ENCODE data around the gene SSBP4. TPM values are rescaled to one million over a fixed set of nuclear protein-coding genes. Genes with fewer than 3 reads are reported as not detected.

Gene SSBP4
- polyA plus RNA-seq, 2 of the 4 experiments (the other 2 are of a cell fraction): 6.9 to 43.2 TPM

DNA sequence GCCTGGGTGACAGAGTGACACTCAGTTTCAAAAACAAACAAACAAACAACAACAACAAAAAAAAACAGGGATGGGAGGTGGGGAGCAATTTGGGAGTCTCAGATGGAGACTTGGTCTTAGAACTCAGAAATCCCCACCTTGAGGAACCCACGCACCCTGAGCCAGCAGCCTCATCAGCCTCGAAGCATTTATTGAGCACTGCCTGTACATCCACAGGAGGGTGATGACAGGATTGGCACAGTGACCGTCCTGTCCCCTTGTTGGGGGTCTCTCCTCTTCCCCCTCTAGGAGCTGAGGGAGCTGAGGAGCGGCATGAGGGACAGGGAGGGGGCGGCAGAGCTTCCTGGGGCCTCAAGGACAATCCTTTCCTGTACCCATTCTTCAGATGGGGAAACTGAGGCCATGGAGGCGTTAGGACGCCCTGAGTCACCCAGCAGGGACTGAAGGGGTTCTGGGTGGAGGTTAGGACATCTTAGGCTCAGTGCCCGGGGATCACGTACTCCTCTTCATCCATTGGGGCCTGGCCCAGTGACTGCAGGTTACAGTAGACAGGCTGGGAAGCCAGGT lies 27.6 kb upstream of the SSBP4 start:
- CTCF ChIA-PET: interaction anchor here (1.0 to 7.5 kb wide), 5 partner anchors 10 to 52 kb away, joined by 3 to 75 read pairs (median 5); no protein-coding TSS in a partner anchor
- ATAC-seq: peak; percentile 17 to 19
- Histone ChIP-seq H3K4me2 (no peak overlapping the region), H3K4me1 (peaks cover 11% of the 10 kb centered on the region; the same call in 2 of the 3 replicates), H3K4me3 (no peak overlapping the region), H3K9me3 (no peaks in the 10 kb centered on the region), H3K27ac (peak overlapping the region in 1 of 2 experiments; percentile 99; a peak in 3 of 6 replicates)
- WGBS (ENCODE audit: missing lambda C conversion rate): 81% methylated on average over 8 of the region's 9 CpGs
- POLR2A ChIA-PET: interaction anchor here (0.6 to 1.8 kb wide), 7 partner anchors 10 to 53 kb away, joined by 3 to 10 read pairs (median 6); no protein-coding TSS in a partner anchor
- TF ChIP-seq KDM1A (IDR thresholded peaks at IDR 0.05; ENCODE audit: low read depth): 0 out of 2 replicates have a peak, but pooled peaks have one; percentile 29
- no peak for TF ChIP-seq RARB (CRISPR knock-in tag; IDR thresholded peaks at IDR 0.05)
- FAIRE-seq: no peak
- no peak for DNase-seq (ENCODE audit: low read depth in 1 of 2, low spot score in 1 of 2)

DNA sequence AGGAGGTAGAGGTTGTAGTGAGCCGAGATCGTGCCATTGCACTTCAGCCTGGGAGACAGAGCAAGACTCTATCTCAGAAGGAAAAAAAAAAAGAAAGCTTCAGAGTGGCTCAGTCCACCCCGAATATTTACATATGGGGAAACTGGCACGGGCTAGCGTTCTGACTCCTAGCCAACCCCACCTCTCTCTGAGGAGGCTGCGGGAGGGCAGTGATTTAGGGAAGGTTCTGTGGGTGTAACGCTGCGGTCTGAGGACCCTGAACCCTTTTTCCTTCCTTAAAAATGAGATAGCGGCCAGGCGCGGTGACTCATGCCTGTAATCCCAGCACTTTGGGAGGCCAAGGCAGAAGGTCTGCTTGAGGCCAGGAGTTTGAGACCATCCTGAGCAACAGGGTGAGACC lies 26.8 kb upstream of the SSBP4 start:
- peak overlapping the region in 1 of 2 experiments; percentile 66; a peak in 3 of 6 replicates for H3K27ac ChIP-seq
- no peak overlapping the region for H3K4me2 ChIP-seq
- ChIA-PET POLR2A (interaction anchor here (1.1 kb wide), 1 partner anchor 12 kb away, joined by 5 read pairs; no protein-coding TSS in a partner anchor), CTCF (interaction anchor here (1.7 to 7.5 kb wide), 3 partner anchors 20 to 53 kb away, joined by 5 to 75 read pairs (median 58); no protein-coding TSS in a partner anchor)
- ATAC-seq (no peak), FAIRE-seq (no peak), DNase-seq (ENCODE audit: low read depth in 1 of 2, low spot score in 1 of 2) (no peak)
- peaks cover 11% of the 10 kb centered on the region; the same call in 2 of the 3 replicates for H3K4me1 ChIP-seq
- no peak overlapping the region for H3K4me3 ChIP-seq
- no peaks in the 10 kb centered on the region for H3K9me3 ChIP-seq
- 64% methylated on average over 11 of the region's 11 CpGs for WGBS (ENCODE audit: missing lambda C conversion rate)
- TF ChIP-seq CHD4 (IDR thresholded peaks at IDR 0.05; ENCODE audit: borderline replicate concordance) (no peak), PHF8 (IDR thresholded peaks at IDR 0.05; ENCODE audit: borderline replicate concordance, low read depth) (no peak), MAZ (IDR thresholded peaks at IDR 0.05; ENCODE audit: borderline replicate concordance, low read depth, low read length) (no peak), ZC3H11A (IDR thresholded peaks at IDR 0.05) (no peak), HDAC2 (IDR thresholded peaks at IDR 0.05) (no peak), TFCP2L1 (CRISPR knock-in tag; IDR thresholded peaks at IDR 0.05) (no peak), FOSL2 (IDR thresholded peaks at IDR 0.05) (no peak), FOSL2 (CRISPR knock-in tag; IDR thresholded peaks at IDR 0.05) (peak; percentile 22; the same call in 1 of the 2 replicates), RNF2 (IDR thresholded peaks at IDR 0.05; ENCODE audit: borderline replicate concordance, low read depth) (no peak)
- TF ChIP-seq, protein P1, sequence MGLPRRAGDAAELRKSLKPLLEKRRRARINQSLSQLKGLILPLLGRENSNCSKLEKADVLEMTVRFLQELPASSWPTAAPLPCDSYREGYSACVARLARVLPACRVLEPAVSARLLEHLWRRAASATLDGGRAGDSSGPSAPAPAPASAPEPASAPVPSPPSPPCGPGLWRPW (IDR thresholded peaks at IDR 0.05): no peak

DNA sequence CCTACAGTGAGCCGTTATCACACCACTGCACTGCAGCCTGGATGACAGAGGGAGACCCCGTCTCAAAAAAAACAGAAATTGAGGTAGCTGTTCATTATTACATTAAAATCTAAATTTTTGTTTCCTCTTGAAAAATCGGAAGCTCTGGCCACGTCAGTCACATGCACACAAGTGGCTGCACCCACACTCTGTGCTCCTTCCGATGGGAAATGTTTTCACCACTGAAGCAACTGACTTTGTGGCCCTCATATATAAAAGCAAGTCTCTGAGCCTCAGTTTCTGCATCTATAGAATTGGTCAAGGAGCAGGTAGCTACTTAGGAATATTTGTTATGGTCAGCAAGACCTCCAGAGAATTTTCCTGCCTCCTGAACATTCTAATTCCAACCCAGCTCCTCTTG lies 26.3 kb upstream of the SSBP4 start:
- TF ChIP-seq CHD2 (IDR thresholded peaks at IDR 0.05; ENCODE audit: low read length, partially characterized antibody): no peak
- no peak for TF ChIP-seq RARB (CRISPR knock-in tag; IDR thresholded peaks at IDR 0.05)
- TF ChIP-seq, protein P2, sequence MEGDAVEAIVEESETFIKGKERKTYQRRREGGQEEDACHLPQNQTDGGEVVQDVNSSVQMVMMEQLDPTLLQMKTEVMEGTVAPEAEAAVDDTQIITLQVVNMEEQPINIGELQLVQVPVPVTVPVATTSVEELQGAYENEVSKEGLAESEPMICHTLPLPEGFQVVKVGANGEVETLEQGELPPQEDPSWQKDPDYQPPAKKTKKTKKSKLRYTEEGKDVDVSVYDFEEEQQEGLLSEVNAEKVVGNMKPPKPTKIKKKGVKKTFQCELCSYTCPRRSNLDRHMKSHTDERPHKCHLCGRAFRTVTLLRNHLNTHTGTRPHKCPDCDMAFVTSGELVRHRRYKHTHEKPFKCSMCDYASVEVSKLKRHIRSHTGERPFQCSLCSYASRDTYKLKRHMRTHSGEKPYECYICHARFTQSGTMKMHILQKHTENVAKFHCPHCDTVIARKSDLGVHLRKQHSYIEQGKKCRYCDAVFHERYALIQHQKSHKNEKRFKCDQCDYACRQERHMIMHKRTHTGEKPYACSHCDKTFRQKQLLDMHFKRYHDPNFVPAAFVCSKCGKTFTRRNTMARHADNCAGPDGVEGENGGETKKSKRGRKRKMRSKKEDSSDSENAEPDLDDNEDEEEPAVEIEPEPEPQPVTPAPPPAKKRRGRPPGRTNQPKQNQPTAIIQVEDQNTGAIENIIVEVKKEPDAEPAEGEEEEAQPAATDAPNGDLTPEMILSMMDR (IDR thresholded peaks at IDR 0.05): no peak
- no peak for TF ChIP-seq ZFP36 (IDR thresholded peaks at IDR 0.05; ENCODE audit: borderline replicate concordance, partially characterized antibody)
- TF ChIP-seq GATA3 (IDR thresholded peaks at IDR 0.05; ENCODE audit: borderline replicate concordance): no peak
- TF ChIP-seq RCOR1 (IDR thresholded peaks at IDR 0.05; ENCODE audit: low read depth, low read length): no peak
- no peak for TF ChIP-seq NPAS2 (CRISPR knock-in tag; IDR thresholded peaks at IDR 0.05; ENCODE audit: borderline replicate concordance)
- TF ChIP-seq HDAC2 (IDR thresholded peaks at IDR 0.05): no peak
- TF ChIP-seq CBX2 (IDR thresholded peaks at IDR 0.05; ENCODE audit: borderline replicate concordance, low read depth): no peak
- no peak for TF ChIP-seq RAD21 (conservative IDR thresholded peaks at IDR 0.05 in 1 of 2, IDR thresholded peaks at IDR 0.05 in 1 of 2)
- CTCF ChIA-PET: interaction anchor here (1.2 to 7.5 kb wide), 3 partner anchors 20 to 65 kb away, joined by 3 to 75 read pairs (median 58); no protein-coding TSS in a partner anchor
- FAIRE-seq (no peak), DNase-seq (ENCODE audit: low read depth in 1 of 2, low spot score in 1 of 2) (no peak), ATAC-seq (no peak)
- Histone ChIP-seq H3K4me3 (no peak overlapping the region), H3K9me3 (no peaks in the 10 kb centered on the region), H3K4me1 (peaks cover 11% of the 10 kb centered on the region; the same call in 2 of the 3 replicates), H3K27ac (peak overlapping the region in 1 of 2 experiments; percentile 66; a peak in 3 of 6 replicates), H3K4me2 (no peak overlapping the region)
- WGBS (ENCODE audit: missing lambda C conversion rate): 95% methylated on average over 5 of the region's 5 CpGs
- POLR2A ChIA-PET: interaction anchor here (1.1 kb wide), 1 partner anchor 13 kb away, joined by 5 read pairs; no protein-coding TSS in a partner anchor
